ENCODE results near the gene SYVN1.
"Not testable (repeated sequence)": the region's sequence is repeated elsewhere in the genome, so short reads cannot be mapped to it uniquely, and the experiment has no call there.

Gene SYVN1

DNA sequence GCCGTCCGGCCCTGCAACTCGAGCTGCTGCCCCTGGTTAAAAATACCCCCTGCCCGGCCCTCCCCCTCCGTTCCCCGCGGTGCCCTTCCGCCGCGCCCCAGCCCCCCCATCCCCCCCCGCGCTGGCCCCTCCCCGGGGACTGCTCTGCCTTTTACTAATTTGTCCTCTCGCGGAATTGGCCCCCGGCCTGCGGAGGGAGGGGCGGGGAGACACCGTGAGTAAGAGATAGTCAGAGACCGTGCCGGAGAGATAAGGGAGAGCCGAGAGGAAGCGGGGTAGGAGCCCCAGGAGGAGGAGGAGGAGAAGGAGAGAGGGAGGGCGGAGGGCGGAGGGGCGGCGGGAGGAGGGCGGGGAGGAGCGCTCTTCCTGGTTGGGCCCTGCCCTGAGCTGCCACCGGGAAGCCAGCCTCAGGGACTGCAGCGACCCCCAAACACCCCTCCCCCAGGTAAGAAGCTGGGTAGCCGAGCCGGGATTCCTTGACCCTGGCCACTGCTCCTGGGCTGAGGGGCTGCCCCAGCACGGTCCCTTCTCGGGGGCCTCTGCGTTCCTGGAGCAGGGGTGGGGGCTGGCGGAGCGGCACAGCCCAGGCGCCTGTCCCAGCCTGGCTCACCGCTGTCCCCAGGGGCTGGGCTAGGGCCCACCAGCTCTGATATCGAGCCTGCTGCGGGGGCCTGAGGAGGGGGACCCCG, 47.4 kb upstream of the SYVN1 start, which contains the start of gene CAPN1:
TSS of gene CAPN1 (plus strand) at position 360 of the 689 bp plus-strand sequence. CDS start 774 bp downstream, outside the sequence.
- no peaks in the 10 kb centered on the region for H3K9me3 ChIP-seq (ENCODE audit: insufficient read depth, low read length, severe bottlenecking)
- ATAC-seq (ENCODE audit: insufficient read depth, low read depth), result peak; percentile 86
- H3K4me3 ChIP-seq (ENCODE audit: low read depth in 1 of 2, low read length in 2 of 2), result peak within 1 kb of the TSS; percentile 69 to 92
- H2AFZ ChIP-seq (ENCODE audit: low read depth, low read length), result peak within 1 kb of the TSS; percentile 79
- no peaks in the 10 kb centered on the region; the same call in 1 of the 2 replicates for H4K20me1 ChIP-seq (ENCODE audit: insufficient read depth, low read length)
- TF ChIP-seq EZH2 (IDR thresholded peaks at IDR 0.05; ENCODE audit: borderline replicate concordance, low read depth, low read length, severe bottlenecking), result no peak
- TF ChIP-seq, protein P1, sequence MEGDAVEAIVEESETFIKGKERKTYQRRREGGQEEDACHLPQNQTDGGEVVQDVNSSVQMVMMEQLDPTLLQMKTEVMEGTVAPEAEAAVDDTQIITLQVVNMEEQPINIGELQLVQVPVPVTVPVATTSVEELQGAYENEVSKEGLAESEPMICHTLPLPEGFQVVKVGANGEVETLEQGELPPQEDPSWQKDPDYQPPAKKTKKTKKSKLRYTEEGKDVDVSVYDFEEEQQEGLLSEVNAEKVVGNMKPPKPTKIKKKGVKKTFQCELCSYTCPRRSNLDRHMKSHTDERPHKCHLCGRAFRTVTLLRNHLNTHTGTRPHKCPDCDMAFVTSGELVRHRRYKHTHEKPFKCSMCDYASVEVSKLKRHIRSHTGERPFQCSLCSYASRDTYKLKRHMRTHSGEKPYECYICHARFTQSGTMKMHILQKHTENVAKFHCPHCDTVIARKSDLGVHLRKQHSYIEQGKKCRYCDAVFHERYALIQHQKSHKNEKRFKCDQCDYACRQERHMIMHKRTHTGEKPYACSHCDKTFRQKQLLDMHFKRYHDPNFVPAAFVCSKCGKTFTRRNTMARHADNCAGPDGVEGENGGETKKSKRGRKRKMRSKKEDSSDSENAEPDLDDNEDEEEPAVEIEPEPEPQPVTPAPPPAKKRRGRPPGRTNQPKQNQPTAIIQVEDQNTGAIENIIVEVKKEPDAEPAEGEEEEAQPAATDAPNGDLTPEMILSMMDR (IDR thresholded peaks at IDR 0.05; ENCODE audit: borderline replicate concordance, extremely low read depth, low read length, poor library complexity, severe bottlenecking), result no peak
- peaks cover 18% of the 10 kb centered on the region for H3K79me2 ChIP-seq (ENCODE audit: insufficient read depth, low read length)
- H3K27ac ChIP-seq (ENCODE audit: low read length), result peak within 1 kb of the TSS; percentile 73
- peaks cover 9% of the 10 kb centered on the region for H3K27me3 ChIP-seq (ENCODE audit: insufficient read depth, low read length, poor library complexity)
- H3K4me1 ChIP-seq (ENCODE audit: insufficient read depth, low read length), result peaks cover 25% of the 10 kb centered on the region
- DNase-seq, result peak; percentile 88
- H3K4me2 ChIP-seq (ENCODE audit: insufficient read depth, low read length), result peak within 1 kb of the TSS; percentile 88
- peaks cover 19% of the 10 kb centered on the region for H3K36me3 ChIP-seq (ENCODE audit: insufficient read depth, low read length)
- peak within 1 kb of the TSS; percentile 95 for H3K9ac ChIP-seq (ENCODE audit: low read depth, low read length)

DNA sequence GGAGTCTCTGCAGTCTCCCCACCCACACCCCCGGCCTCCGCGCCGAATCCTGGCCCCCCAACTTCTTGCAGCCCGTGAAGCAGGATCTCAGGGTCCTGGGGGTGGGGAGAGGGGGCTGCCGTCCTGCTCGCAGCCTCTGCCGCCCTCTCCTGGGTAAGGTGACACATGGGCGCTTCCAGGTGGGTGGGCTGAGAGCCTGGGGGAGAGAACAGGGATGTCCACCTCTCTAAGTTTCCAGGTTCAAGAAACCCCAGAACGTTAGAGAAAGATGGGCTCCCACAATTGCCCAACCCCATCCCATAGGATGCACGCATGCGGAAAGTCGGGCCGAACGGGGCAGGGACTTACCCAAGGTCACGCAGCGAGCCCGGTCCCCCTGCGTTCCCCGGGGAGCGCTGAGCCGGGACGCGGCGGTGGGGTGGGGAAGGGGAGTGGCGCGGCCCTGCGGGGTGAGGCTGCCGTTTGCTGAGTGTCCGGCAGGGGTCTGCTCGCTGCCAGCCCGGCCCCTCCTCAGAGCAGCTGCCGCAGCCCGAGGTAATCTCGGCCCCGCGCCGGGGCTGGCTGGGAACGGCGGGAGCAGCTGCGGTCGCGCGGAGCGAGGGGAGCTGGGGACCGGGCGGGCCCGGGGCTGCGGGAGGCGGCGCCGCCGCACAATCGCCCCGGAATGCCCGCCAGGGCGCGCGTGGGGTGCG, 46.7 kb upstream of the SYVN1 start:
- peaks cover 13% of the 10 kb centered on the region for H3K36me3 ChIP-seq (ENCODE audit: insufficient read depth, low read length)
- H3K79me2 ChIP-seq (ENCODE audit: insufficient read depth, low read length), result peaks cover 18% of the 10 kb centered on the region
- no peaks in the 10 kb centered on the region for H4K20me1 ChIP-seq (ENCODE audit: insufficient read depth, low read length)
- peak; percentile 87 for TF ChIP-seq EZH2 (IDR thresholded peaks at IDR 0.05; ENCODE audit: borderline replicate concordance, low read depth, low read length, severe bottlenecking)
- TF ChIP-seq, protein P1 (IDR thresholded peaks at IDR 0.05; ENCODE audit: borderline replicate concordance, extremely low read depth, low read length, poor library complexity, severe bottlenecking), result peak; percentile 58
- peaks cover 9% of the 10 kb centered on the region for H3K27me3 ChIP-seq (ENCODE audit: insufficient read depth, low read length, poor library complexity)
- H3K9me3 ChIP-seq (ENCODE audit: insufficient read depth, low read length, severe bottlenecking), result no peaks in the 10 kb centered on the region
- H2AFZ ChIP-seq (ENCODE audit: low read depth, low read length), result peak overlapping the region; percentile 79
- H3K4me1 ChIP-seq (ENCODE audit: insufficient read depth, low read length), result peaks cover 25% of the 10 kb centered on the region
- H3K4me3 ChIP-seq (ENCODE audit: low read depth in 1 of 2, low read length in 2 of 2), result peak overlapping the region; percentile 69 to 92; a peak in 3 of 4 replicates
- H3K27ac ChIP-seq (ENCODE audit: low read length), result no peak overlapping the region; the same call in 1 of the 2 replicates
- H3K4me2 ChIP-seq (ENCODE audit: insufficient read depth, low read length), result peak overlapping the region; percentile 88
- peak; percentile 61 for DNase-seq
- peak overlapping the region; percentile 95 for H3K9ac ChIP-seq (ENCODE audit: low read depth, low read length)
- ATAC-seq (ENCODE audit: insufficient read depth, low read depth), result peak; percentile 60

DNA sequence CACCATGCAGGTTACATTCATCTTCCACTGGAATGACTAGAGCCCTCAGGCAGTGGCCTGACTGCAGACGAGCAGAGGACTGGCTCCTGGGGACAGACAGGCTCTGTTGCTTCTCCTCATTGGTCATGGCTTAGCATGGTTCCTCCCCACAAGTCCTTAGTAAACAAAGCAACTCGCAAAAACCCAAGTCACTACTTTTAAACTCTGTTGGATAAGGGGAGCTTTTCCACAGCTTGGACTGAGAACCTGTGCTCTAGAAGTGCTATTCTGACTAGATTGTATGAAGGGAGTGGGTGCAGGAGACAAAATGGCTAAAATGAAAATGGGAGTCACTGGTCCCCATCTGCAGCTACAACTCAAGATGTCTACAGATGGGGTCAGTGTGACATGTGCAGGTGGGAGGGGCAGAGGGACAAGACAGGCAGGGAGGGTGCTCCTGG, 40.3 kb upstream of the SYVN1 start:
- not testable (repeated sequence) for H3K27ac ChIP-seq (ENCODE audit: low read length)

DNA sequence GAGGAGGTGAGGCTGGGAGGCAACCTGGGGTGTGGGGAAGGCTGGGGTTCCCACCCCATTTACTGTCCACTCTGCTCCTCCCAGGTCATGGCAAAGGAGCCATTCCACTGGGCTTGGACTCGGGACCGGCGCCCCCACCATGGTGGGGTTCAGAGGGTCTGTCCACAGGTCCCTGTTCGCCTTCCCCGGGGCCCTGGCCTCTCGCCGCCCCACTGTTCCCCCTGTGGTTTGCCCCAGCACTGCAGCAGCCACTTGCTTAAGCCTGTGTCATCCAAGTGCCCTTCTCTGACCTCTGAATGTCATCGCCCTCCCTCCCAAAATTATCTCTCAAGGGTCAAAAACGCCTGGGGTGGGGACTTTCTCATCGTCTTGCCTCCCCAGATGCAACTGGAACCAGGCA, 38.3 kb upstream of the SYVN1 start:
- H3K79me2 ChIP-seq (ENCODE audit: insufficient read depth, low read length), result no peaks in the 10 kb centered on the region
- no peak for TF ChIP-seq EZH2 (IDR thresholded peaks at IDR 0.05; ENCODE audit: borderline replicate concordance, low read depth, low read length, severe bottlenecking)
- TF ChIP-seq, protein P1 (IDR thresholded peaks at IDR 0.05; ENCODE audit: borderline replicate concordance, extremely low read depth, low read length, poor library complexity, severe bottlenecking), result no peak
- no peak overlapping the region for H3K4me3 ChIP-seq (ENCODE audit: low read depth in 1 of 2, low read length in 2 of 2)
- no peak overlapping the region for H2AFZ ChIP-seq (ENCODE audit: low read depth, low read length)
- no peak for DNase-seq
- no peaks in the 10 kb centered on the region for H3K27me3 ChIP-seq (ENCODE audit: insufficient read depth, low read length, poor library complexity)
- H3K4me1 ChIP-seq (ENCODE audit: insufficient read depth, low read length), result no peaks in the 10 kb centered on the region
- no peak overlapping the region for H3K4me2 ChIP-seq (ENCODE audit: insufficient read depth, low read length)
- no peak for ATAC-seq (ENCODE audit: insufficient read depth, low read depth)
- H3K9ac ChIP-seq (ENCODE audit: low read depth, low read length), result no peak overlapping the region
- no peaks in the 10 kb centered on the region for H3K9me3 ChIP-seq (ENCODE audit: insufficient read depth, low read length, severe bottlenecking)
- no peaks in the 10 kb centered on the region for H4K20me1 ChIP-seq (ENCODE audit: insufficient read depth, low read length)
- H3K36me3 ChIP-seq (ENCODE audit: insufficient read depth, low read length), result no peaks in the 10 kb centered on the region
- H3K27ac ChIP-seq (ENCODE audit: low read length), result no peak overlapping the region

More for the DNA sequence above, 40.3 kb upstream of the SYVN1 start:
- not testable (repeated sequence) for H3K9me3 ChIP-seq (ENCODE audit: insufficient read depth, low read length, severe bottlenecking); H2AFZ ChIP-seq (ENCODE audit: low read depth, low read length); H3K36me3 ChIP-seq (ENCODE audit: insufficient read depth, low read length); H3K4me1 ChIP-seq (ENCODE audit: insufficient read depth, low read length); H4K20me1 ChIP-seq (ENCODE audit: insufficient read depth, low read length); H3K79me2 ChIP-seq (ENCODE audit: insufficient read depth, low read length); ATAC-seq (ENCODE audit: insufficient read depth, low read depth); H3K27me3 ChIP-seq (ENCODE audit: insufficient read depth, low read length, poor library complexity); H3K4me2 ChIP-seq (ENCODE audit: insufficient read depth, low read length); H3K9ac ChIP-seq (ENCODE audit: low read depth, low read length); DNase-seq; H3K4me3 ChIP-seq (ENCODE audit: low read depth in 1 of 2, low read length in 2 of 2)
